ENCODE results near the gene SDS.

GRCh38 chr12:113390064-113391043 is 13.3 kb downstream of the SDS start:
- TF ChIP-seq POLR2A (IDR thresholded peaks at IDR 0.05; ENCODE audit: low read length): no peak
- TF ChIP-seq GATA1 (IDR thresholded peaks at IDR 0.05; ENCODE audit: low read depth, low read length): no peak

All from erythroblast (primary cell).